ENCODE measurements around the gene PHPT1.
"Not testable (repeated sequence)": the region's sequence is repeated elsewhere in the genome, so short reads cannot be mapped to it uniquely, and the experiment has no call there.

The PHPT1 gene

DNA sequence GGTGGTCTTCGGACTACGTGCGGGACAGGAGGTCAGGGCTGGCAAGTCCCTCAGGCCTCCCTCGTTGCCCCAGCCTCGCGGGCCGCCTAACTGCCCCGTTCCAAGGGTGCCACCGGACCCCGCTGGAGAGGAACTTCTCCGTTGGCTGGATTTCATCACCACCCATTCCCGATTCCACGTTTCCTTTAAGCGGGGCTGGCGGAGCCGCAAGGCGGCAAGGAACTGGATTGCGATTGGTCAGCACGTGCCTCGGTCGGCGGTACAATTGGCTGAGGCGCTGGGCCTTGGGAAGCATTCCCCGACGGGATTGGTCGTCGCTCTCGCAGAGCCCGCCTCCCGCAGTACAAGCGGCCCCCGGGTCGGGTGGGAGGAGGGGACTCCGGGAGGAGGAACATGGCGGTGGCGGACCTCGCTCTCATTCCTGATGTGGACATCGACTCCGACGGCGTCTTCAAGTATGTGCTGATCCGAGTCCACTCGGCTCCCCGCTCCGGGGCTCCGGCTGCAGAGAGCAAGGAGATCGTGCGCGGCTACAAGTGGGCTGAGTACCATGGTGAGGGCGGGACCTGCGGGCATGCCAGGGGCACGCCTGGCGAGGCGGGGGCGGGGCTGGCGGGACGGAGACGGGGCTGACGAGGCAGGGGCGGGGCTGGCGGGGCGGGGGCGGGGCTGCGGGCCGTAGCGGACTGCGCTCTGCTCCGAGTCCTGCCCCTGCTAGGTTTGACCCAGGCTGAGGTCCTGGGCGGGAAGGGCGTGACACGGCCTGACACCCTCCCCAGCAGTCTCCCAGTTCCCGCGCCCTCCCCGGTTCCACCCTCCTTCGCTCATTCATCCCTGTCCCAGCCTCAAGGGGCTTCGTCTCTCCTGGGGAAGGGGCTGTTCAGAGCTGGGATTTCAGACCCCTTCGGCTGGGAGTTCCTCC is at the start of gene PHPT1:
Gene PHPT1 (plus strand): TSS at position 372 of the 922 bp plus-strand sequence. CDS start 22 bp downstream, at position 394.
- peak; percentile 99 for DNase-seq

DNA sequence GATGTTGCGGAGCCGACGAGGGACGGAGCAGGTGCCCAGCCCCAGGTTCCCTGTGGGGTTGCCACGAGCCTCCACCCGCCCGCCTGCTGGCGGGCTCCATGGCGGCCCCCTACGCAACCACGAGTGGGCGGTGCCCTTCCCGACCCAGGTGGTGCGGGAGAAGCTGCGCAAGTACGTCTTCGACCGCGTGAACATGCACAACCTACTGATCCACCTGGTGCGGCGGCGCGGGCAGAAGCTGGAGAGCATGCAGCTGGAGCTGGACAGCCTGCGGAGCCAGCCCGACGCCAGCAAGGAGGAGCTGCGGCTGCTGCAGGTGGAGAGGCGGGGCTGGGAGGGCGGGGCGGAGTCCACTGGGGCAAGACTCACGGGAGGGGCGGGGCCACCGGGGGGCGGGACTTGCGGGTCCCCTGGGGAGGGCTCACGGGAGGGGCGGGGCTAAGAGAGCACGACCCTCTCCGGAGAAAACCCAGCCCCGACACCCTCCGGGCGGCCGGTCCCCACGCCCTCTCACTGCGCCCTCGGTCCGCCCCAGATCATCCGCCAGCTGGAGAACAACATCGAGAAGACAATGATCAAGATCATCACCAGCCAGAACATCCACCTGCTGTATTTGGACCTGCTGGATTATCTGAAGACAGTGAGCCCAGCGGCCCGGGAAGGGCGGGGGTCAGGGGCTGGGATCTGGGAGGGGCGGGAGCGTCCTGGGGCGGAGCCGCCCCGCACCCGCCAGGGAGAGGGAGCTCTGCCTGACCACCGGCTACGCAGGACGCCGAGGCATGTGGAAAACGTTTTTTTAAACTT is 49.2 kb upstream of the PHPT1 start:
- DNase-seq: peak; percentile 79

DNA sequence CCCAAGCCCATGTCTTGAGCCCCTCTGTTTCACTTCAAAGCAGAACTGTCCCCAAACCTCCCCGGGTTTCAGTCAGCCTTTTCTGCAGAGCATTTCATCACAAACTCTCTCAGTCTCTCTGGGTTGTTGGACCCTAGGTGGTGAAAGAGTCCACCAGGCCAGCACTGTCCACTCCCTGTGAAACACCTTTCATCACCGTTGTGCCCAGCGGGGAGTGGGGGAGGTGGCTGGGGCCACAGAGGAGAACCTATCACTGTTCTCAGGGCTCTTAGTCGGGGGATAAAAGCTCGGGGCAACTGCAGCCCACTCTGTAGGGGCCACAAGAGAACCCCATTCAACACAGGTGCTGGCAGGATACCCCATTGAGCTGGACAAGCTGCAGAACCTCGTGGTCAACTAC is 46.9 kb upstream of the PHPT1 start:
- DNase-seq: no peak

DNA sequence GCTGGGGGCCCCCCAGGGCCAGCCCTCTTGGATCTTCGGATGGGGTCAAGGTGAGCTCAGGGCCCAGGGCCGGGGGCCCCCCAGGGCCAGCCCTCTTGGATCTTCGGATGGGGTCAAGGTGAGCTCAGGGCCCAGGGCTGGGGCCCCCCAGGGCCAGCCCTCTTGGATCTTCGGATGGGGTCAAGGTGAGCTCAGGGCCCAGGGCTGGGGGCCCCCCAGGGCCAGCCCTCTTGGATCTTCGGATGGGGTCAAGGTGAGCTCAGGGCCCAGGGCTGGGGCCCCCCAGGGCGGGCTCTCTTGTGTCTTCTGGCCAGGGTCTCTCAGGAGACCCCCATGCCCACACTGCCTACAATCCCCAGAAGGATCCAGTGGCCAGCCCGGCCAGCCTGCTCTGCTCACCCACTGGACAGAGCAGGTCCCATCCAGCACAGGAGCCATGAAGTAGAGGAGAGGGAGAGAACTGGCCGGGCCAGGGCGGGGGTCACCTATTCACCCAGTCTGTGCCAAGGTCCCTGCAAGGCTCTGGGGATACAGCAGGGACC is 46.1 kb upstream of the PHPT1 start:
- not testable (repeated sequence) for DNase-seq

DNA sequence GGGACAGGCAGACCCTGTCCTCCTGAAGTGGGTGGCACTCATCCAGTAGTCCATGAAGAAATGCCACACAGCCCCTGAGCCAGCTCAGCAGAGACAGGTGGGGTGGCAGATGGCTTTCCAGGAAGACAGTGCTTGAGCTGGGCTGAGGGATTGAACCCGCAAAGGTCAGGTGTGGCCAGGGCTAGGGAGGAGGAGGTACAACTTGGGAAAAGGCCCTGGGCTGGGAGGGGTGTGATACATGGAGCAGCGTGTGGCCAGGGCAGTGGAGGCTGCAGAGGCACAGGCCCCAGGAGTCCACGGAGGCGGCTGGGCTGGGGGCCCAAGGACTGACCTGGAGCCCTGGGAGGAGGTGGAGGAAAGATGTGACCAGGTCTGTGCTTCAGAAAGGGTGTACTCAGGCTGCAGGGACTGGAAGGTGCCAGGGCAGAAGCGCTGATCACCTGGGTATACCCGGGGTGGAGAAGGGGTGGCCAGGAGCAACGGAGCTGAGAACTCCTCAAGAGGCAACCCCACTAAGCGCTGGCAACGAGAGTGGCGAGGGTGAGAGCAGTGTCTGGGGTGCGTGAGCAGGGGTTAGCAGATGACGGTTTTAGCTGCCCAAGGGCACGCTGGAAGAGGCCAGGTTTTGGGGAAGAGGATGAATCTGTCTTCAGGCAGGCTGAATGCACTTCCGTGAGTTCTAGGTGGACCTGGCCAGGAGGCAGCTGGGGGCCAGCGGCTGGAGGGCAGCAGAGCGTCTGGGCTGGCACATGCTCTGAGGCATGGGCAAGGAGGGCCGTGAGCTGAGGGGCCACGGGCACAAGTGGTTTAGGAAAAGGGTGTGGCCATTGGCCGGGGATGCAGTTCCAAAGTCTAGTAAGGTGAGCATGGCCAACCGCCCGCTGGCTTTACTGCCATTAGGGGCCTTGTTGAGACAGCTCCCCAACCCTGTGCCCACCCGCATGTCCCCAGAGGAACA is 45.4 kb upstream of the PHPT1 start:
- DNase-seq: no peak

DNA sequence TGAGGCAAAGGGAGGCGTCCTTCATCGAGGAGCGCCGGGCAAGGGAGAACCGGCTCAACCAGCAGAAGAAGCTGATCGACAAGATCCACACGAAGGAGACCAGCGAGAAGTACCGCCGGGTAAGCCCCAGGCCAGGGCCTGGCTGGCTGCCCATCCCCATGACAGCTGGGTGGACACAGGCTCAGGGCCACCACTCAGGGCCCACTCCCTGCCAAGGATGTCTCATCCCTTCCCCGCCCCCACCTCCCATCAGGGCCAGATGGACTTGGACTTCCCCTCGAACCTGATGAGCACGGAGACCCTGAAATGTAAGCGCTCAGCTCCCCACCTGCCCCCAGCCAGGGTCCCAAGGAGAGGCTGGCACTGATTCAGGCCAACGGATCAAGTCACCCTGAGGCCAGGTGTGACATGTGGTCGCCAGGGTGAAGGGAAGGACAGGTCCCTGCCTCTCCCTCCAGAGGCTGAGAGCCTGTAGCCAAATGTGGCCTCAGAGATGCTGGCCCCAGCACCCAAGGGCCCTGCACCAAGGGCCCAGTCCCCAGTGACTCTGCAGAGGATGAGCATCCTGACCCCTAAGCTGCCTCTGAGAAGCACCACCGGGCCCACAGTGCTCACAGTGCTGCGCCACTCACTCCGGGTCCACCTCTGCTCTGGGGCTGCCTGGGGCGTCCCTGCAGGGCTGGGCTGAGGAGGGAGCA is 44.6 kb upstream of the PHPT1 start:
- DNase-seq: no peak

DNA sequence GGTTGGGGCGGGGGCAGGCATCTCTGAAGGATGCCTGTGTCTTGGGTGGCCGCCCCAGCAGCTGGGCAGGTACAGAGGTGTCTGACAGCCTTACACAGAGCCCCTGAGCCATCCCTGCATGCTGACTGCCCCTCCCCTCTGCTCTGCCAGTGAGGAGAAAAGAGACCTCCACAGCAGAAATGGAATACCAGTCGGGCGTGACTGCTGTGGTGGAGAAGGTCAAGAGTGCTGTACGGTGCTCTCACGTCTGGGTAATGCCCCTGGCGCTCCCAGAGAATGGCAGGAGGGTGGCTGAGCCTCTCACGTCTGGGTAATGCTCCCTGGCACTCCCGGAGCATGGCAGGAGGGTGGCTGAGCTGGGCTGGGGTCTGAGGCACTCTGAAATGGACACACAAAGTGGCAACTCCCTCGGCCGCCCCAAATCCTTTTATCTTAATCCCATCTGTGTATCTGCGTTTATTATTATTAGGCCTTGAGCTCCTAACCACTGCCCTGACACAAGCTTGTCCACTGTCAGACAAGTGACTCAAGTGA is 43.9 kb upstream of the PHPT1 start:
- DNase-seq: no peak

DNA sequence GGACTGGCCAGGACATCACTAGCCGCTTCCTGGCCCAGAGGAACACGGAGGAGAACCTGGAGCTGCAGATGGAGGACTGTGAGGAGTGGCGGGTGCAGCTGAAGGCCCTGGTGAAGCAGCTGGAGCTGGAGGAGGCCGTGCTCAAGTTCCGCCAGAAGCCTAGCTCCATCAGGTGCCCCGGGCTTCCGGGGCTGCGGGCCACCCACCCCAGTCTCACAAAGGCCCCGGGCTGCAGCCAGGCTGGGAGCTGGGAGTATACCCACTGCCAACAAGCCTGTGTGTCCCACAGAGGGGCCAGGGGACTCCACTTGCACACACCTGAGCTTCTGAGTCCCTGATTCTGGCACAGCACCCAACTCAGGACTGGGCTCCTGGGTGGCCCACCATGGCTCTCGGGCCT is 43.1 kb upstream of the PHPT1 start:
- no peak for DNase-seq

DNA sequence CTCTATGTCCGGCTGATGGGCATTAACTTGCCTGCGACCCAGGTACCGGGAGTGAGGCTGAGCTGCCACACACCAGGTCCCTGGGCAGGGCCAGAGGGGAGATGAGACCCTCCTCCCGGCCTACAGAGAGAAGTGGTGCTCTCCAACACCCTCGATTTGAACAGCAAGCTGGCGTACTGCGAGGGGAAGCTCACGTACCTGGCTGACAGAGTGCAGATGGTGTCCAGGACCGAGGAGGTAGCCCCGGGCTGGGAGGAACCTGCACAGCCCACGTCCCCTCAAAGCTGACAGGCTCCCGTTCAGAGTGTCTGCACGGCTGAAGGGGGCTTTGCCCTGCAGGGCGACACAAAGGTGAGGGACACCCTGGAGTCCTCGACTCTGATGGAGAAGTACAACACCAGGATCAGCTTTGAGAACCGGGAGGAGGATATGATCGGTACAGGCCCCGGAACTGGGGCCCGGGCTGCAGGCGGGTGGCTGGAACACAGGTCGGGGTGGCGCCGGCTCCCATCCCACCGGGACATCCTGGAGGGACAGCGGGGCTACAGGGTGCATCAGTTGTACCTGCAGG is 42.5 kb upstream of the PHPT1 start:
- DNase-seq: no peak

DNA sequence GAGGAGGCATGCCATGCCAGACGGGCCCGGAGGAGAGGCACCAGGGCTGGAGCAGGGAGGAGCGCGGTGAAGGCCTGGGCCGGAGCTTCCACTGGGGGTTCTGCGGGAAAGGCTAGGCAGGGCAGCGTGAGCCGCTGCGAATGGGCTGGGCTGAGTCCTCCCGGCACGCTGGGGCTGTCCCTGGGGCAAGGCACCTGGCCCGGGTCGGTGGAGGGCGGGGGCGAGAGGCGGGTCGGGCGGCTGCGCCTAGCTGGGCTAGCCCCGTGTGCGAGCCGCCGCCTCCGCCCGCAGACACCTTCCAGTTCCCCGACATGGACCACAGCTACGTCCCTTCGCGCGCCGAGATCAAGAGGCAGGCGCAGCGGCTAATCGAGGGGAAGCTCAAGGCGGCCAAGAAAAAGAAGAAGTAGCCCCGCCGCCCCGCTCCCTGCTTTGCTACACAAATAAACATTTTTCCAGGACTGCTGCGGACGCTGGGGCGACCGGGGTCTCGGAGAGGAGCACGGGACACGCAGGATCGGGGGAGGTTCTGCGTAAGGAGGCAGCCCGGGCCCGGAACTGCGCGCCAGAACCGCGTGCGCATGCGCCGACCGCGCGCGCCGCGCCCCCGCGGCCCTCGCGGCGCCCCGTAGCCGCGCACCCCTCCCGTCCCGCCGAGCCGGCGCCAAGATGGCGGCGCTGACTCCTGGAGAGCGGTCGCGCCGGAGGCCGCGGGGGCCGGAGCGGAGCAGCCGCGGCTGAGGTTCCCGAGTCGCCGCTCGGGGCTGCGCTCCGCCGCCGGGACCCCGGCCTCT is 41.7 kb upstream of the PHPT1 start, which contains the start of gene RABL6:
Gene RABL6 (plus strand): TSS at position 668 of the 794 bp plus-strand sequence. CDS start 249 bp downstream, outside the sequence.
- peak; percentile 86 for DNase-seq

DNA sequence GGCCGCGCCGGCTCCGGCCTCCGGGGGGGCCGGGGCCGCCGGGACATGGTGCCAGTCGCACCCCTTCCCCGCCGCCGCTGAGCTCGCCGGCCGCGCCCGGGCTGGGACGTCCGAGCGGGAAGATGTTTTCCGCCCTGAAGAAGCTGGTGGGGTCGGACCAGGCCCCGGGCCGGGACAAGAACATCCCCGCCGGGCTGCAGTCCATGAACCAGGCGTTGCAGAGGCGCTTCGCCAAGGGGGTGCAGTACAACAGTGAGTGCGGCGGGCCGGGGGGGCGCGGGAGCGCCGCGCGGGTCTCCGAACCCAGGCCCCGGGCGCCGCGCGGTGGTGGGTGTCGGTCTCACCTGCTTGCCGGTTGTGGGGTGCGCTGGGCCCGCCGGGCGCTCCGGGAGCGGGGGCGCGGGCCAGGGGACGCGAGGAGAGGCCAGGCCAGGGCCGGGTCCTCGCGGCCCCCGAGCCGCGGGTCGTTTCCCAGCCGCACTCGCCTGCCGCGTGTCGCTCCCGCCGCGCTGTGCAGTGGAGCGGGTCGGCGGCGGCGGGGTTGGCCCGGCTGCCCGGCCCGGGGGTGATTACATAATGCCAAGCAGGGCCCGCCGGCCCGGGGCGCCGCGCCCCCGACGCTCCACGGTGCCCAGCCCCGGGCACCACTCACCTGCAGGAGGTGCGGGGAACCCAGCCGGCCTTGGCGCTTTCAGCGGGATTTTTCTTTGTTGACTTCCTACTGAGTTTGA is 41.0 kb upstream of the PHPT1 start:
- peak; percentile 45 for DNase-seq

DNA sequence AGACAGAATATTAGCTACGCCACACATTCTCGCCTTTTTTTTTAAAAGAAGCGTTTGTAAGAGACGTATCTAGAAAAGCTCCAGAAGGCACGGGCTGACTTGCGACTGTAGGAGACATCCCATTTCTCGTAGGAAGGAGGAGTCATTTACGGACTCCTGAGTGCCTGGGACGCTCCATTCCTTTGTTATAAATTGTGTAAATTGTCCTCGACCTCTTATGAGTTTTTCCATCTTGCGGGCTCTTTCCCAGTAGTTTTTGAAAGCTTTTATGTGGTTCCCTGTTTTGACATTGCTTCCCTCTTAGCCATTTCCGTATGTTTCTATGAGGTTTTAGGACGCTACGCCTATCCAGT is 40.4 kb upstream of the PHPT1 start:
- DNase-seq: no peak

DNA sequence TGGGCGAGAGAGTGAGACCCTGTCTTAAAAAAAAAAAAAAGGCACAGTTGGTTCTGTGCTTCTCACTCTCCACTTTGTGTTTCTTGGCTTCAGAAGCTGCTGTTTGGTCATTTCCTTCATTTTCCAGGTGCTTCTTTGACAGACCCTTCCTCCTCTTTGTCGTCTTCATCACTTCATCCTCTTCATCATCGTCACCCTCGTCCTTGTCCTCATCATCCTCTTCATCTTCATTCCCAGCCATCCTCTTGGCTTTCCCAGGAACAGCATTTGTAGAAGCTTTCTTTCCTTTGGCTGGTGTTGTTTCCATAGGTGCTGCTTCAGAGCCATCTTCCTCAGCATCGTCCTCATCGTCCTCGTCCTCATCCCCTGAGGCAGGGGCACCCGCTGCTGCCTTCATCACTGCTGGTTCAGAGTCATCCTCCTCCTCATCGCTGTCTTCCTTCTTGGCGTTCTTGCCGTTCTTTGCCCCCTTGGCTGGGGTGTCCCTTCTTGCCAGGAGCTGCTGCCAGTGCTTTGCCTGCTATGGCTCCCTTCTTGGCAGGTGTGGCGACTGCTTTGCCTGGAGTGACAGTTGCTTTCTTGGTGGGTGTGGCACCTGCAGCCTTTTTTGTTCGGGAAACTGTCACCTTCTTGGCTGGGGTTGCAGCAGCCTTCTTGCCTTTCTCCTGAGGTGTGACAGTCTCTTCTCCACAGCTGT is 34.3 kb upstream of the PHPT1 start:
- DNase-seq: peak; percentile 13

DNA sequence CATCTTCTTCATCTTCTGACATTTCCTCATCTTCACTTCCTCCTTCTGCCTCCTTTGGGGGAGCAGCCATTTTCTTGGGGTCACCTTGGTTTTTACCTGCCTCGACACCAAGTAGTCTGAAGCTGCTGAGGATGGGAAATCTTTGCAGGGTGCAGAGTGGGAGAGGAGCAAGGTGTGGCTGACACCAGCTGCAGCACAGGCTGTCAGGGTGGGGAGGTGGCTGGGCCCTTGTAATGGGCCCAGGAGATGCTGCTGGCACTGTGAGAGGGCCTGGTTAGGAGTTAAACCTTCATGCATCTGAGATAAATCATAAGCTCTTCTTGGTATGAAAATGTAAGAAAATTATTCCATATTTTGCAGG is 33.8 kb upstream of the PHPT1 start:
- no peak for DNase-seq

DNA sequence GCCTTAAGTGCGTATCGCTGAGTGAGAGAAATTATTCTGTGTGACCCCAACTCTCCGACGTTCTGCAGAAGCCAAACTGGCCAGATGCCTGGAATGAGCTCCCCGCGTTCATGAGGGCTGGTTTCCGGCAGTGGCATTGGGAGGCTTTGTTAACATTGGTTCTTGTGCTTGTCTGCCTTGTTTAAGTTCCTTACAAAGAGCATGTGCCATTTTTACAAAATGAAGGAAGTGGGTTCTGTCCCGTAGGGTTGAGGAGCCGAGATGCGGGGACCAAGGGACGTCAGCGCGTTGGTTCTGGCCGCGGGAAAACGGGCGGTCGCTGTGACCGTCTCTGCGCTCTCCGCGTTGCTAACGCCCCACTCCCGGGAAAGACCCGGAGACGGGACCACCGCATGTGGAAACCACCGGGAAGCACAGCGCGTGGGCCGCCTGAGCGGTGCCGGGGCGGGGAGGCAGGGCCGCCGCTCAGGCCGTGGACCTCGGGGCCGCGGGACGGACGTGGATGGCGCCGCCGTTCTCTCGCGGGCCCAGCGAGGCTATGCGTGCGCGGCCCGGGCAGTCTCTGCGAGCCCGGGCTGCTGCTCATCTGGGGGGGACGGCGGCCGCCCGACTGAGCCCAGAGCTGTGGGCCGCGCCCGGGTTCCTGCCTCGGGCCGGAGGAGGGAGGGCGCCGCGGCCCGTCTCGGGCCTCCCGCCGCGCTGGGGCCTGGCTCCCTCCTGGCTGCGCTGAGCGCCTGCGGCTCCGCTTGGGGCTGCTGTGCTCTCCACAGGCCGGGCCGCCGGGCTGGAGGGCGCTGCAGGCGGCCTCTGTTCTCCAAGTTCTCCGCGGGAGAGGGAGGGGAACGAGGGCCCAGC is 28.0 kb upstream of the PHPT1 start:
- DNase-seq: no peak

DNA sequence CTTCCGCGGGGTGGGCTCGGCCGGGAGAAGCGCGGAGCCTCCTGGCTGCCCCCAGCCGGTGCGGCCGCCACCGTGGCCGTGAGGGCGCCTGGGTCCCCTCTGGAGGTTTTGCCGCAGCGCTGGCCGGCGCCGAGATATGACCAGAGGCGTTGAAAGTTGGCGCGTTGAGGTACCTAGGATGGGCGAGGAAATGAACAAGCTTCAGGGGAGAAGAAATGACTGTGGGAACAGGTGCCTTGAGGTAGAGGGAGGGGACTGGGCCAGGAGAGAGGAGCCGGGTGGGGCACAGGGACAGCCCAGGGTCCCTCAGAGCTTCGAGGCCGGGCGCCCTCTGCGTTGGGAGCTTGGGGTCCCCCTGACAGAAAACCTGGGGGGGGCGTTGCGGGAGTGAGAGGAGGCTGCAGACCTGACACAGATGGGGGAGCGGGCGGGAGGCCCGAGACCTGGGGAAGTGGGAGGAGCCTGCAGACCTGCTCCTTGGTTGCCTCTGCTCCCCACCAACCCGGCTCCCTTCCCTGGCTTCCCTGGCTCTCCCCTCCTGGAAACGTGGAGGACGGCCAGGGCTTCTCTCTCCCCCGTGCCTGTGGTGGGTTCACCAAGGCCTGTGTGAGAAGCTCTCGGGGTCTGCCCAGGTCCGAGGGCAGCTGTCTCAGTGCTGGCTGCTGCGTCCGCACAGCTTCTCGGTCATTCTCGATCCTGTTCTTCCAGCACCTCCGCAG is 27.2 kb upstream of the PHPT1 start:
- DNase-seq: no peak

Measured in femur (tissue), 1 donor.